HPDE6-E6E7 (cell line): ENCODE data around the gene CNTN1.

Experiments used
- DNase-seq: peaks from one replicate; pipeline ENCODE4 v3.0.0; 2011; ENCODE audit warnings: missing footprints; ENCODE audit errors: extremely low spot score

The CNTN1 gene

DNA sequence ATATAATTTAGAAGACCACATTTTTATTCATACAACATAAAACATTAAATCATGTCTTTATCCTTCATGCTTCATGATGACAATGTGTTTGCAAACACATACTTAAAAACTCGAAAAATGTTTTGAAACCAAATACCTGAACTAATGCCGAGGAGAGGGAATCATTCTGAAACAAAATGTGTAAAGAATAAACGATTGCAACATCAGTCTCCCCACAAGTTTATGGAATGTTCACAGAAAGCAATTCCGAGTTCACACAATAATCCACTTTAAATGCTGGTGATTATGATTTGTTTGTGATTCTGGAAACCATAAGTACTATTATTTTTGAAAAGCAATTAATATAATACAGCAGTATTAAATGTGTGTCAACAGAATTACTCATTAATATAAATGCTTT lies 411.4 kb downstream of the CNTN1 start:
- no peak for DNase-seq

DNA sequence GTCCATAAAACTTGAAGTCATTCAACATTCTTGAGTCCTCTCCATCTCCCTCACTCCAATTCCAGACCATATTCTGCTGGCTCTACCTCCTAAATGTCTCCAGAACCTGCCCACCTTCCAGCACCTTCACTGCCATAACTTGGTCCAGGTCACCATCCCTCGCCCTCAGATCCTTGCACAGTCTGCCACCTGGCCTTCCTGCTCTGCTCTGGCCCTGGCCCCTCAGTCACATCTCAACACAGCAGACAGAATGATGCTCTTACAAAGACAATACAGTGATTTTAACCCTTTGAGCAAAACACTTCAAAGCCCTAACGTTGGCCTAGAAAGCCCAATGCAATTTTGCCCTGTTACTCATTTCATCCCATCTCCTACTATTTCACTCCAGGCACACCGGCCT lies 414.1 kb downstream of the CNTN1 start:
- no peak for DNase-seq

DNA sequence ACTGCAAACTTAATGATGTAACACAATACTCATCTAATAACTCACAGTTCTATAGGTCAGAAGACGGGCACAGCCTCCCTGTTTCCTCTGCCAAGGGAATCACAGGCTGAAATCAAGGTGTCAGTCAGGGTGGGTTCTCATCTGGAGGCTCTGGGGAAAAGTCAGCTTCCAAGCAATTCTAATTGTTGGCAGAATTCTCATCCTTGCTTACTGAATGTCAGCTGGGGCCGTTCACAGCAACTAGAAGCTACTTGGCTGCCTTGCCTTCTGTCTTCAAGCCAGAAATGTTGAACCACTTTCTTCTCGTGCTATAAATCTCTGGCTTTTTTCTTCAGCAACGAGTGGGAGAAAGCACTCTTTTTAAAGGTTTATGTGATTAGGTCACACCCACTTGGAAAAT lies 415.8 kb downstream of the CNTN1 start:
- no peak for DNase-seq

DNA sequence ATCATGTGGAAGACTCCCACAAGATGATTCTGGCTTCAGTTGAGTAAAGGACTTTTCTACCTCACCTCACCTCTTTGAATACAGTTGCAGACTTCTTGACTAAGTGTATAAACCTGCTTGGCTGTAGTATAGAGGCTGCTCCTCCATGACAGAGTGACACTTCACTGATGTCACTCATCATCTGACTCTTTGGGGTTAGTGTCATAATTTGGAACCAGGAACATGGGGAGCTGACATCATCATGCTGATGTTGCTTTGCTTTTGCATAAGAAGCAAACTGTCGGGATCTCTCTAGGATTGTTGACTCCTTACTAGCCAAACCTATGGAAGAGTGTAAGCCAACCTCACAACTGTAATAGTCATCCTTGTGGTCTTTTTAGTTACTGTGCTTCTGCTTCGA lies 420.7 kb downstream of the CNTN1 start:
- no peak for DNase-seq

DNA sequence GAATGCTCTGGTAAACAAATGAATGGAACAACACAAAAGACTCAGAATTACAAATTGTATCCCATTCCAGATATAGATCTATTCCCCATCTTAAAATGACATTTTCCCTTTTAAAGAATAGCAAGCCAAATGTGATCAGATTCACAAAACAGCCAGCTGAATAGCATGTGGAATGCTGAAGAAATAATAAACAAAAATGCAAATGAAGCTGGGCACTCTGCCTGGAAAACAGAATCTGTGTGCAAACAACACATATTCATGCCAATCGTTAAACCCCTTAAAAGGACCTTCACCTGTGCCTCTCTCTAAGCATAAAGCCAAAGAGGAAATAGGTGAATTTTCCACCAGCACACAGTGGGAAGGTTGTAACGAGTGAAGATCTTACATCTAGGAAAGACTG lies 428.0 kb downstream of the CNTN1 start:
- DNase-seq, result no peak

DNA sequence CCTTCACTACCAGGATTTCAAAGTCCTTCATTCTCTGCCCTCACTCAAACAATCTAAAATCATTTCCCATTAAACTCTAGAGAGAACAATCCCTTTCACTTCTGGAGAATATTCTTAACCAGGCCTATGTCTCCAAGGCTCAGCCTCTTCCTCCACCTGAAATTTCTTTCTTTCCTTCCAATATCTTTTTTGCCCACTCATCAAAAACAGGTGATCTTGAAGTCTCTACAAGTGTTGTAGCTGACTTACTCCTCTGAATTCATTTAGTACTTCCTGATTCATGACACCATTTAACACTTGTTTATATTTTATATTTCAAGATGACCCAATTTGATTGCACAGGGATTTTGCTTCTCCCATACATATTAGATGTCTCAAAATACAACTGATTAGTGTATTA lies 429.1 kb downstream of the CNTN1 start:
- DNase-seq, result no peak
